T-helper 2 cell treated with Interferon-gamma antibody and Interleukin-4, amounts not matched to agents 5 μg/mL and 100 μg/mL, for 36 hours (primary cell): Measurements from ENCODE around the gene NDUFAF3.
"Not testable (repeated sequence)": the region's sequence is repeated elsewhere in the genome, so short reads cannot be mapped to it uniquely, and the experiment has no call there.

Experiments
- DNase-seq: peaks from one replicate; pipeline ENCODE4 v3.0.0; 2021; ENCODE audit warnings: low spot score
- H3K27ac Mint-ChIP-seq: one replicate; pipeline ENCODE4 v1.8.0; 2021; ENCODE audit warnings: mild to moderate bottlenecking, mixed read lengths
- H3K27me3 Mint-ChIP-seq: one replicate; pipeline ENCODE4 v1.8.0; 2021; ENCODE audit warnings: low read depth, mixed read lengths
- H3K36me3 Mint-ChIP-seq: one replicate; pipeline ENCODE4 v1.8.0; 2021; ENCODE audit warnings: low read depth, mixed read lengths
- H3K4me1 Mint-ChIP-seq: one replicate; pipeline ENCODE4 v1.8.0; 2021; ENCODE audit warnings: low read depth, mixed read lengths
- H3K4me3 Mint-ChIP-seq: one replicate; pipeline ENCODE4 v1.8.0; 2022; ENCODE audit warnings: mild to moderate bottlenecking, moderate library complexity, mixed read lengths
- H3K9me3 Mint-ChIP-seq: one replicate; pipeline ENCODE4 v1.8.0; 2021; ENCODE audit warnings: mixed read lengths

The NDUFAF3 gene

GRCh38 chr3:49007771-49008528 lies 14.0 kb upstream of the NDUFAF3 start:
- Mint-ChIP-seq H3K27ac (peak overlapping the region; percentile 99), H3K4me3 (peak overlapping the region; percentile 98), H3K36me3 (peaks cover 13% of the 10 kb centered on the region), H3K9me3 (no peaks in the 10 kb centered on the region), H3K27me3 (no peaks in the 10 kb centered on the region), H3K4me1 (peaks cover 17% of the 10 kb centered on the region)
- peak; percentile 83 for DNase-seq

GRCh38 chr3:49008627-49009026 lies 13.3 kb upstream of the NDUFAF3 start:
- H3K27me3 Mint-ChIP-seq, DNase-seq, H3K9me3 Mint-ChIP-seq: not testable (repeated sequence)
- Mint-ChIP-seq H3K36me3 (peaks cover 13% of the 10 kb centered on the region), H3K4me3 (peak overlapping the region; percentile 98), H3K4me1 (peaks cover 17% of the 10 kb centered on the region), H3K27ac (peak overlapping the region; percentile 99)

GRCh38 chr3:49009396-49009795 lies 12.5 kb upstream of the NDUFAF3 start:
- Mint-ChIP-seq H3K36me3 (peaks cover 17% of the 10 kb centered on the region), H3K27ac (peak overlapping the region; percentile 56), H3K27me3 (no peaks in the 10 kb centered on the region), H3K4me1 (peaks cover 17% of the 10 kb centered on the region), H3K4me3 (peak overlapping the region; percentile 39), H3K9me3 (no peaks in the 10 kb centered on the region)
- no peak for DNase-seq

- no peaks in the 10 kb centered on the region for H3K9me3 Mint-ChIP-seq
- H3K36me3 Mint-ChIP-seq, result peaks cover 28% of the 10 kb centered on the region
- DNase-seq, result no peak
- no peaks in the 10 kb centered on the region for H3K27me3 Mint-ChIP-seq
- H3K4me3 Mint-ChIP-seq, result no peak overlapping the region
- H3K27ac Mint-ChIP-seq, result no peak overlapping the region
- peaks cover 15% of the 10 kb centered on the region for H3K4me1 Mint-ChIP-seq
These were observed 9.4 kb upstream of the NDUFAF3 start for GRCh38 chr3:49012441-49013017.

GRCh38 chr3:49013113-49013737 lies 8.7 kb upstream of the NDUFAF3 start:
- H3K4me3 Mint-ChIP-seq, result no peak overlapping the region
- H3K36me3 Mint-ChIP-seq, result peaks cover 24% of the 10 kb centered on the region
- H3K27me3 Mint-ChIP-seq, result no peaks in the 10 kb centered on the region
- H3K9me3 Mint-ChIP-seq, result no peaks in the 10 kb centered on the region
- H3K27ac Mint-ChIP-seq, result no peak overlapping the region
- H3K4me1 Mint-ChIP-seq, result peaks cover 11% of the 10 kb centered on the region
- no peak for DNase-seq

- Mint-ChIP-seq H3K27ac (no peak overlapping the region), H3K4me3 (no peak overlapping the region), H3K9me3 (no peaks in the 10 kb centered on the region), H3K27me3 (no peaks in the 10 kb centered on the region), H3K36me3 (peaks cover 24% of the 10 kb centered on the region), H3K4me1 (peaks cover 10% of the 10 kb centered on the region)
- no peak for DNase-seq
These were observed 7.9 kb upstream of the NDUFAF3 start for GRCh38 chr3:49013738-49014660.

GRCh38 chr3:49015072-49015471 lies 6.8 kb upstream of the NDUFAF3 start:
- Mint-ChIP-seq H3K4me3 (peak overlapping the region; percentile 6), H3K9me3 (no peaks in the 10 kb centered on the region), H3K36me3 (peaks cover 24% of the 10 kb centered on the region), H3K27me3 (no peaks in the 10 kb centered on the region), H3K27ac (no peak overlapping the region), H3K4me1 (peaks cover 9% of the 10 kb centered on the region)
- no peak for DNase-seq

- H3K27ac Mint-ChIP-seq, result peak overlapping the region; percentile 45
- H3K9me3 Mint-ChIP-seq, result no peaks in the 10 kb centered on the region
- peaks cover 10% of the 10 kb centered on the region for H3K4me1 Mint-ChIP-seq
- peak overlapping the region; percentile 51 for H3K4me3 Mint-ChIP-seq
- H3K27me3 Mint-ChIP-seq, result no peaks in the 10 kb centered on the region
- H3K36me3 Mint-ChIP-seq, result peaks cover 27% of the 10 kb centered on the region
- no peak for DNase-seq
These were observed 6.2 kb upstream of the NDUFAF3 start for GRCh38 chr3:49015765-49016164.

GRCh38 chr3:49016414-49017228 lies 5.3 kb upstream of the NDUFAF3 start:
- Mint-ChIP-seq H3K36me3 (peaks cover 30% of the 10 kb centered on the region), H3K4me1 (peaks cover 10% of the 10 kb centered on the region), H3K9me3 (no peaks in the 10 kb centered on the region), H3K4me3 (peak overlapping the region; percentile 95), H3K27ac (peak overlapping the region; percentile 76), H3K27me3 (no peaks in the 10 kb centered on the region)
- DNase-seq, result no peak

- H3K36me3 Mint-ChIP-seq, result peaks cover 27% of the 10 kb centered on the region
- H3K4me1 Mint-ChIP-seq, result peaks cover 10% of the 10 kb centered on the region
- H3K27me3 Mint-ChIP-seq, result no peaks in the 10 kb centered on the region
- DNase-seq, result no peak
- peak overlapping the region; percentile 76 for H3K27ac Mint-ChIP-seq
- peak overlapping the region; percentile 95 for H3K4me3 Mint-ChIP-seq
- no peaks in the 10 kb centered on the region for H3K9me3 Mint-ChIP-seq
These were observed 4.5 kb upstream of the NDUFAF3 start for GRCh38 chr3:49017229-49017970.

GRCh38 chr3:49017971-49018706 lies 3.8 kb upstream of the NDUFAF3 start, which contains the start of gene DALRD3:
TSS of gene DALRD3 (minus strand) at chr3:49018580. CDS start at chr3:49018564, 16 bp downstream.
- Mint-ChIP-seq H3K36me3 (peaks cover 34% of the 10 kb centered on the region), H3K4me3 (peak within 1 kb of the TSS; percentile 95), H3K9me3 (no peaks in the 10 kb centered on the region), H3K27ac (peak within 1 kb of the TSS; percentile 92), H3K27me3 (no peaks in the 10 kb centered on the region), H3K4me1 (peaks cover 14% of the 10 kb centered on the region)
- peak; percentile 74 for DNase-seq

- H3K36me3 Mint-ChIP-seq, result peaks cover 38% of the 10 kb centered on the region
These were observed 3.3 kb upstream of the NDUFAF3 start for GRCh38 chr3:49018707-49019006.

More at GRCh38 chr3:49018707-49019006, 3.3 kb upstream of the NDUFAF3 start:
- no peaks in the 10 kb centered on the region for H3K9me3 Mint-ChIP-seq
- peak overlapping the region; percentile 92 for H3K27ac Mint-ChIP-seq
- no peaks in the 10 kb centered on the region for H3K27me3 Mint-ChIP-seq
- no peak for DNase-seq
- peaks cover 16% of the 10 kb centered on the region for H3K4me1 Mint-ChIP-seq
- peak overlapping the region; percentile 95 for H3K4me3 Mint-ChIP-seq
